Renal cortex interstitium (tissue), 15 donors: ENCODE measurements around the gene HIVEP3. TPM values are rescaled to one million over a fixed set of nuclear protein-coding genes. Genes with fewer than 3 reads are reported as not detected.
"Not testable (repeated sequence)": the region's sequence is repeated elsewhere in the genome, so short reads cannot be mapped to it uniquely, and the experiment has no call there.

Experiments used
- DNase-seq, 11 donors: peaks; one replicate each; pipeline ENCODE4 v3.0.0-alpha.2; 2013; ENCODE audit warnings: low read depth in 9 of 11, low spot score in 4 of 11; ENCODE audit errors: extremely low read depth in 1 of 11
- long read RNA-seq, 16 experiments: transcript quantifications; one replicate each; lab custom pipeline, GENCODE V29; 2026
- polyA plus RNA-seq, 3 donors: library from polyadenylated mRNA; unstranded; fragments of 120-200 nt; gene quantifications; one replicate each; pipeline ENCODE4 v1.2.1, GENCODE V29; 2013; ENCODE audit not compliant: insufficient read length in 3 of 3

The HIVEP3 gene
- 1 to 10 TPM; 3.4 to 4.6 (median 4.1) TPM for polyA plus RNA-seq
- long read RNA-seq, donor 1: 0 reads
- long read RNA-seq, donor 2, partial matches to known transcripts: 0 of 1 reads
- long read RNA-seq, donor 2, other reads (novel, unspliced or antisense): 0 of 1 reads
- long read RNA-seq, donor 3, partial matches to known transcripts: 0 of 1 reads
- long read RNA-seq, donor 3, other reads (novel, unspliced or antisense): 0 of 1 reads
- long read RNA-seq, donor 4, partial matches to known transcripts: 0 of 1 reads
- long read RNA-seq, donor 4, other reads (novel, unspliced or antisense): 0 of 1 reads
- long read RNA-seq, donor 5: 0 reads
- long read RNA-seq, donor 6, partial matches to known transcripts: 0 of 1 reads
- long read RNA-seq, donor 6, other reads (novel, unspliced or antisense): 0 of 1 reads
- long read RNA-seq, donor 7: 0 reads
- long read RNA-seq, donor 8, partial matches to known transcripts: 0 of 1 reads
- long read RNA-seq, donor 8, other reads (novel, unspliced or antisense): 0 of 1 reads
- long read RNA-seq, donor 9, partial matches to known transcripts: 0 of 1 reads
- long read RNA-seq, donor 9, other reads (novel, unspliced or antisense): 0 of 1 reads
- long read RNA-seq, donor 10: 0 reads
- long read RNA-seq, donor 11: 0 reads
- long read RNA-seq, donor 12: 0 reads
- long read RNA-seq, donor 13, partial matches to known transcripts: 0 of 1 reads
- long read RNA-seq, donor 13, other reads (novel, unspliced or antisense): 0 of 1 reads
- long read RNA-seq, donor 14: 0 reads
- long read RNA-seq, donor 15: 0 reads
- long read RNA-seq, donor 16: 0 reads

- DNase-seq: no peak
Observed at GRCh38 chr1:41918450-41919043, at the start of gene HIVEP3. TSS of gene HIVEP3 (minus strand) at chr1:41918922.

GRCh38 chr1:41964400-41964799, 45.7 kb upstream of the HIVEP3 start:
- no peak for DNase-seq

GRCh38 chr1:41963636-41964035, 44.9 kb upstream of the HIVEP3 start:
- no peak for DNase-seq

- DNase-seq: no peak
Observed at GRCh38 chr1:41958015-41958673, 39.4 kb upstream of the HIVEP3 start.

- DNase-seq: no peak
Observed at GRCh38 chr1:41957568-41957967, 38.8 kb upstream of the HIVEP3 start.

DNA sequence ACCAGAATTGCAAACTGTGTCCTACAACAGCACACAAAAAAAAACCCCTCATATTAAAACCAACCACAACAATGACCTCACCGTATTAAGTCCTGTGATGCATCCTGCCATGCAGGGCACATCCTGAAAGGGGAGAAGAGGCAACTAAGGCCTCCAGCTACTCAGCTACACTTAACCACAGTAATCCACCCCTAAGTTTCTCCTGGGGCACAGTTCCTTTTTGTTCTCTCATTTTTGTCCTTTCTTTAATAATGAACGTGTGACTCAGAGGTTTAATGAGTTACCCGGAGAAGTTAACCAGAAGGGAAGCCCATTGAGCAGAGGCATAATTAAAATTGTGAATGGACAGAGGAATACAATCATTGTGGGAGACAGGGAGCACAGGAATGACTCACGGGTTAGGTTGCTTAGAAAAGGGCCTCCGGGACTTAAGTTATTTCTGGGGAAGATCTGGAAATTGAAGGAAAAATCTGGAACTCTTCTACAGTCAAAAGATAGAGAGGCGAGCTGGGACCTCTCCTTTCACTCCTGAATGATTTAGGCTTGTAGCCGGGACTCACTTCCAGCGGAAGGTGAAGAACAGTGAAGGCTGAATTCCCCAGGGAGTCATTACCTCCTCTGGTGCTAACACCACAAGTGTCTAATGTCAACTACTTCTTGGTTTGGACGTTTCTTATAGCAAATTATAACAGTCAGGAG, 36.9 kb upstream of the HIVEP3 start:
- DNase-seq: peak in 3 of 11 donors; percentile 1 to 29 (median 7)

DNA sequence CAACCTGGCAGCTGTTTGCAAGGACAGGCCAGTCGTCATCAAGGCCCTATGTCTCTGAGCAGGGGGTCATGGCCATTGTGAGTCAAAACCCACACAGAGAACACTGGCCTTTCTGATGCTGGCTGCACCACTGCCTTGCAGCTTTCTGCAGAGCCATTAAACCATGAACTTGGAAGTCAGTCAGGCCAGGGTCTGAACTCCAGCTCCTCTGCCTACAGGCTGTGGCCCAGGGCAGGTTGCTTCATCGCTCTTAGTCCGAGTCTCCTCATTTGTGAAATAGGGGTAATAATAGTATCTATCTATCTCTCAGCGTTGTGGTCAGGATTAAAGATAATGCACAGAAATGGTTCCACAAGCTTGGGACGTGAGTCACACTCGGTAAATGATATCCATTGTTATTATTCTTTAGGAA, 35.8 kb upstream of the HIVEP3 start:
- DNase-seq: no peak

- DNase-seq: no peak
Observed at GRCh38 chr1:41953291-41953690, 34.6 kb upstream of the HIVEP3 start.

DNA sequence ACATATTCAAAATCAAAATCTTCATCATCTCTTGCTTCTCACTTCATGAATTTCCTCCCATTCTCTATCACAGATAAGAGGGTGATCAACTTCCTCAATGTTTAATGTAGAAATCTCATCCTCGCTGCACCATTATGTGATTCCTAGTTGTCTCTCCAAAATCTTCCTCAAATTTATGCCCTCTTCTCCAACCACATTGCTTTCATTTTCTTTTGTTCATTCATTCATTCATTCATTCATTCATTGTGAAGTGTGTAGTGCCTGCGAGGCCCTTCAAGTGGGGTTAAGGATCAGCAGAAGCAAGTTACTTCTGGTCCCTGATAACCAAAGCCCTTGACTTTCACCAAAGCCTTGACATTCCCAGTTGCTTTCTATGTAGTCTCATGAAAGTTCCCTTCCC, 33.5 kb upstream of the HIVEP3 start:
- DNase-seq: no peak

DNA sequence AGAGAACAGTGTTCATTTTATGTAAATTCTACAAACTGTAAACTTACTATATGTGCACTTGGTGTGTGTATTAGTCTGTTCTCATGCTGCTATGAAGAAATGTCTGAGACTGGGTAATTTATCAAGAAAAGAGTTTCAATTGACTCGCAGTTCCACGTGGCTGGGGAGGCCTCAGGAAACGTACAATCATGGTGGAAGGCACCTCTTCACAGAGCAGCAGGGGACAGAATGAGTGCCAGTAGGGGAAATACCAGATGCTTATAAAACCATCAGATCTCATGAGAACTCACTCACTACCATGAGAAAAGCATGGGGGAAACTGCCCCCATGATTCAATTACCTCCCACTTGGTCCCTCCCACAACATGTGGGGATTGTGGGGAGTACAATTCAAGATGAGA, 32.8 kb upstream of the HIVEP3 start:
- not testable (repeated sequence) for DNase-seq

DNA sequence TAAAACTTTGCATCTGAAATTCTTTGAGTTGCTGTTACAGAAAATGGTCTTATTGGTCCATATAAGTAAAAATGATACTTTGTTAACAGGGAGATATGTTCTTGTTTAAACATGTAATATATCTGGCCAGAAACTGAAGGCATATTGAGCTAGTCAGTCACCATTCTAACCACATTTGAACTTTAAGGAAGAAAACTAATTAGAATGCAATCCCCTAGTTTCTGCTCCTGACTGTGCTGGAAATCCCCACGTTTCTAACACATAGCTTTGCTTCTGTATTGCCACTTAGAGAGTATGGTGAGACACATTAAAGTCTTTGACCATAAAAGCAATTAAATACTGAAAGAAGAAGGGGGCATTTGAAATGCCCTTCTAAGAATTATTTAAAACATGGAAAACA, 32.1 kb upstream of the HIVEP3 start:
- DNase-seq: no peak

DNA sequence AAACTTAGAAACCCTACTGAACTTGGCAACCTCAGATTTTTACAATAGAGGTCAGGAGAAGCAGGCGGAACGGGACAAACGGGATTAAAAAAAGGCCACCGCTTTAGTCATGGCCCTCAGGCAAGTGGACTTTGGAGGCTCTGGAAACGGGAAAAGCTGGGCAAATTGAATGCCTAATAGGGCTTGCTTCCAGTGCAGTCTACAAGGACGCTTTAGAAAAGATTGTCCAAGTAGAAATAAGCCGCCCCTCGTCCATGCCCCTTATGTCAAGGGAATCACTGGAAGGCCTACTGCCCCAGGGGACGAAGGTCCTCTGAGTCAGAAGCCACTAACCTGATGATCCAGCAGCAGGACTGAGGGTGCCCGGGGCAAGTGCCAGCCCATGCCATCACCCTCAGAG, 27.2 kb upstream of the HIVEP3 start:
- DNase-seq: not testable (repeated sequence)

GRCh38 chr1:41943717-41944116, 25.0 kb upstream of the HIVEP3 start:
- DNase-seq: no peak

DNA sequence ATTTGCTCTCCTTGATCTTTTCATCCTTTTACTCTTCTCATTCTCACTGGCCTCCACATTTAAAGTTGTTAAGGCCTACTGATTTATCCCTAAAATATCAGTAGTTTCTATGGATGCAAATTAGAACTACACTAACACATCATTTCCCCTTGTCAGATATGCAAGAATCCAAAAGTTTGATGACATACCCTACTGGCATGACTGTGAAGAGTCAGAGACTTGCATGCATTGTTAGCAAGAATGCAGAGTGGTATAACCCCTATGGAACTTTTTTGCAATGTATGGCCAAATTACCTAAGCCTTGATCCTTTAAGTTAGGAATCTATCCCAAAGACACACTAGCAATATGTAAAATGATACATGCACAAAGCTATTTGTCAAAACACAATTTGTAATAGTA, 23.6 kb upstream of the HIVEP3 start:
- no peak for DNase-seq

DNA sequence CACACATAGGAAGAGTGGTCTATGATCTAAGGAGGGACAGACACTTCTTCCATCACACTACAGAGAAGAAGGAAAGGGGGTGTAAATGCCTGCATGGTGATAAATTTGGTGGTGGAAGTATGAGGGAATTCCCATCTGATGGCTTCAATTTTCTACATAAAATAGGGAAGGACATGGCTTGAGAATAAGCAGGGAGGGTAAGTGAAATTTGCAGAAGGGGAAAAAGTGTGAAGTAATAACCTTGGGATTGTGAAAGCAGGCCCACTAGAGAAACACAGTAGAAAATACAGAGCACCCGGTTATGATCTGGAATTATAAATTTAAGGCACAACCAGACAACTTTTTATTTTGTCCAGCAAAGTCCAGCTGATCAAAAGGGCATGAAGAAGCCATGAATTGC, 22.7 kb upstream of the HIVEP3 start:
- no peak for DNase-seq

- no peak for DNase-seq
Observed at GRCh38 chr1:41939194-41939593, 20.5 kb upstream of the HIVEP3 start.

DNA sequence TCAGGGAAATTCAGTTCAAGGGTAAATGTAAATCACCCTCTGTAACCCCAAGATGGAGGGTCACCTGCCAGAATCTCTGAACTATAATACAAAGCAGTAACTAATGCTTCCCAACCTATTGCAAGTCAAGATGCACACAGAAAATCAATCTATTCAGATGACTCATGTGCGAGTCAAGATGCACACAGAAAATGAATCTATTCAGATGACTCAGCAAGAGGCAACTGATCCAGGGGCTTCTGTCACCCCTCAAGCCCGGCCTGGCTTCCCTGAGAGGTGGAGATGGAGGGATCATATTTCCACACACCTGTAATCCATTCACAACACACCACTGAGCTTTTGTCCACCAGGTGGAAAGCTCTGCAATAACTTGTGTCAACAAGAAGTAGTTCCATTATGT, 17.4 kb upstream of the HIVEP3 start:
- no peak for DNase-seq

DNA sequence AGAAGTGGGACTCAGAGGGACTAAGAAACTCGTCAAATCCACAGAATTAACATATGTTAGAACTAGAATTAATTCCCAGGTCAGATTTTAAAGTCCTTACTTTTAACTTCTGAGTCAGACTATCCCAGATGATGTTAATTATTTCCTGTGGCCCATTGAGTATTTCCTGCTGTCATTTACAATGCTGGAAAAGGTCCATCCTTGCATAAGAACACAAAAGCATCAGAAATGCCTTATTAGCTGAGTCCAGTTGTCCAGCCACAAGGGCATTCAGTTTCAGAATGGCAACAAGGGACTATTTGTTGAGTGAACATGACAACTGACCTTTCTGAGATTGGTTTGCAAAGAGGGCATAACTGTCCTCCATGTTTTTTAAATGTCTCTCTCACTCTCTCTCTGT, 16.5 kb upstream of the HIVEP3 start:
- no peak for DNase-seq

DNA sequence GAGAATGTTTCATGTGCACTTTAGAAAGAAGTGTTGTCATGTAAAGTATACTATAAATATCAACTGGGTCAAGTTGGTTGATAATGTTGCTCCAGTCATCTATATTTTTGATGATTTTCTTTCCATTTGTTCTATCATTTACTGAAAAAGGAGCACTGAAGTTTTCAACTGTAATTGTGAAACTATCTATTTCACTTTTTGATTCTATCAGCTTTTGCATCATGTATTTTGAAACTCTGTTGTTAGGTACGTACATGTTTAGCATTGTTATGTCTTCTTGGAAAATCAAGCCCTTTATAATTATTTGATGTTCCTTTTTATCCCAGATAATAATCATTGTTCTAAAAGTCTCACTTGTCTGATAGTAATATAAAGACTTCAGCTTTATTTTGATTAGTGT, 14.4 kb upstream of the HIVEP3 start:
- no peak for DNase-seq
